ENCODE data around the gene SORCS2. TPM values are rescaled to one million over a fixed set of nuclear protein-coding genes. Genes with fewer than 3 reads are reported as not detected.

The SORCS2 gene
- polyA plus RNA-seq, 1 donor from 2014 or later = 1.0 TPM

DNA sequence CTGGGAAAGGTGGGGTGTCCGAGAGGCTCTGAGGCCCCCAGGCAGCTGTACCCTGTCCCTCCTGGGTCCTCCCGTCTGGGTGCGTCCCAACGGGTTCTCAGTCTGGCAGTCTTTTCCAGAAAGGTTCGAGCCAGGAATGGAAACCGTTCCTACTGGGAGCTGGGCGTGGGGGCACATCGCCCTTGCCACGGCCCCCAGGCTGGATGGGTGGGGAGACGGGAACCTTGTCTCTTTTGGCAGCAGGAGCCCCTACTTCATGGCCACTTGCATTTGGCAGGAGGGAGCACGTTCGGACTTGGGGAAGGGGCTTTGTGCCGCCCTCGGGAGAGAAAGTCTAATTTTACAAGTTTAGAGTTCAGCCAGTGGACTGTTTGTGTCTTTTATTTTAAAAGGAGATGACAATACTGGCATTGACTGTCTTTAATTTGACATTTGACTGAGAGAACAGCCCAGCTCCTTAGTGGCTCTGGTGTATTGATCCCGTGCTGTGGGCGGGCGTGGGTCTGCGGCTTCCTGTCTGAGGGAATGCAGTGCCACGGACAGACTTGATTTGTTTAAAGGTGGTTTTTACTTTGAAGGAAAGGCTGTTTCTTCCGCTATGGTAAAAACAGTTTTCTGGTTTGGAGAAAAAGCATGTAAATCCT lies 95.1 kb downstream of the SORCS2 start:
- no peak overlapping the region for H3K4me2 ChIP-seq (ENCODE audit: low read length)
- H3K79me2 ChIP-seq (replicated peaks; ENCODE audit: insufficient read depth, low read length) = no peaks in the 10 kb centered on the region
- H3F3A ChIP-seq (ENCODE audit: insufficient read depth, low read length, poor library complexity, severe bottlenecking) = no peaks in the 10 kb centered on the region
- H4K20me1 ChIP-seq (ENCODE audit: insufficient read depth) = no peaks in the 10 kb centered on the region
- no peak overlapping the region for H2AFZ ChIP-seq (ENCODE audit: low read depth, low read length)
- no peaks in the 10 kb centered on the region for H3K27me3 ChIP-seq (ENCODE audit: insufficient read depth, low read depth, low read length)
- TF ChIP-seq EP300 (conservative IDR thresholded peaks at IDR 0.05; ENCODE audit: poor library complexity, severe bottlenecking) = no peak
- no peaks in the 10 kb centered on the region for H3K9me3 ChIP-seq (ENCODE audit: low read length)
- H3K9me2 ChIP-seq (ENCODE audit: insufficient read depth, low read length) = no peaks in the 10 kb centered on the region
- no peak overlapping the region for H3K27ac ChIP-seq (ENCODE audit: low read length)
- no peak overlapping the region for H3K4me3 ChIP-seq (ENCODE audit: low read length)
- H3K9ac ChIP-seq (ENCODE audit: low read length) = no peak overlapping the region
- no peaks in the 10 kb centered on the region for H3K36me3 ChIP-seq (ENCODE audit: insufficient read depth, low read length)

DNA sequence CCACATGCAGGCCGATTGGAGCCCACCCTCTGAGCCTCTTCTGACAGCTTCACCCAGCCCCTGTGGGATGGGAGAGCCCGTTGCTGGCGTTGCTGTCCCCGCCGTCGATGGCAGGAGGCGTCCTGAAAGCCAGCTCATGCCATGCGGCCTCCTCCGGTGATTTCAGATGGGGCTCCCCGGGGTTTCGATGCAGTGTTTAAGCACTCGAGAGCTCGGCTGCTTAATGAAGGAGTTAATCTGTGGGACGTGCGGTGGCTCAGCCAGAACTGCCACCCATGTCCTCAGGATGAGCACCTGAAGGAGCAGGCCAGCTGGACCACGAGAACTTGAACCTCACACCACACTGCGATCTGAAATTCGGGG lies 95.6 kb downstream of the SORCS2 start:
- no peak for TF ChIP-seq POLR2AphosphoS5 (IDR thresholded peaks at IDR 0.05)
- TF ChIP-seq EP300 (conservative IDR thresholded peaks at IDR 0.05; ENCODE audit: poor library complexity, severe bottlenecking) = no peak
- no peak for TF ChIP-seq RAD21 (conservative IDR thresholded peaks at IDR 0.05)
- TF ChIP-seq, protein P1, sequence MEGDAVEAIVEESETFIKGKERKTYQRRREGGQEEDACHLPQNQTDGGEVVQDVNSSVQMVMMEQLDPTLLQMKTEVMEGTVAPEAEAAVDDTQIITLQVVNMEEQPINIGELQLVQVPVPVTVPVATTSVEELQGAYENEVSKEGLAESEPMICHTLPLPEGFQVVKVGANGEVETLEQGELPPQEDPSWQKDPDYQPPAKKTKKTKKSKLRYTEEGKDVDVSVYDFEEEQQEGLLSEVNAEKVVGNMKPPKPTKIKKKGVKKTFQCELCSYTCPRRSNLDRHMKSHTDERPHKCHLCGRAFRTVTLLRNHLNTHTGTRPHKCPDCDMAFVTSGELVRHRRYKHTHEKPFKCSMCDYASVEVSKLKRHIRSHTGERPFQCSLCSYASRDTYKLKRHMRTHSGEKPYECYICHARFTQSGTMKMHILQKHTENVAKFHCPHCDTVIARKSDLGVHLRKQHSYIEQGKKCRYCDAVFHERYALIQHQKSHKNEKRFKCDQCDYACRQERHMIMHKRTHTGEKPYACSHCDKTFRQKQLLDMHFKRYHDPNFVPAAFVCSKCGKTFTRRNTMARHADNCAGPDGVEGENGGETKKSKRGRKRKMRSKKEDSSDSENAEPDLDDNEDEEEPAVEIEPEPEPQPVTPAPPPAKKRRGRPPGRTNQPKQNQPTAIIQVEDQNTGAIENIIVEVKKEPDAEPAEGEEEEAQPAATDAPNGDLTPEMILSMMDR (IDR thresholded peaks at IDR 0.05; ENCODE audit: poor library complexity, severe bottlenecking) = no peak
- TF ChIP-seq EZH2 (IDR thresholded peaks at IDR 0.05; ENCODE audit: borderline replicate concordance, insufficient read depth, low read length, poor library complexity, severe bottlenecking) = no peak
- TF ChIP-seq MXI1 (conservative IDR thresholded peaks at IDR 0.05; ENCODE audit: poor library complexity, severe bottlenecking) = no peak
- TF ChIP-seq, protein P2, sequence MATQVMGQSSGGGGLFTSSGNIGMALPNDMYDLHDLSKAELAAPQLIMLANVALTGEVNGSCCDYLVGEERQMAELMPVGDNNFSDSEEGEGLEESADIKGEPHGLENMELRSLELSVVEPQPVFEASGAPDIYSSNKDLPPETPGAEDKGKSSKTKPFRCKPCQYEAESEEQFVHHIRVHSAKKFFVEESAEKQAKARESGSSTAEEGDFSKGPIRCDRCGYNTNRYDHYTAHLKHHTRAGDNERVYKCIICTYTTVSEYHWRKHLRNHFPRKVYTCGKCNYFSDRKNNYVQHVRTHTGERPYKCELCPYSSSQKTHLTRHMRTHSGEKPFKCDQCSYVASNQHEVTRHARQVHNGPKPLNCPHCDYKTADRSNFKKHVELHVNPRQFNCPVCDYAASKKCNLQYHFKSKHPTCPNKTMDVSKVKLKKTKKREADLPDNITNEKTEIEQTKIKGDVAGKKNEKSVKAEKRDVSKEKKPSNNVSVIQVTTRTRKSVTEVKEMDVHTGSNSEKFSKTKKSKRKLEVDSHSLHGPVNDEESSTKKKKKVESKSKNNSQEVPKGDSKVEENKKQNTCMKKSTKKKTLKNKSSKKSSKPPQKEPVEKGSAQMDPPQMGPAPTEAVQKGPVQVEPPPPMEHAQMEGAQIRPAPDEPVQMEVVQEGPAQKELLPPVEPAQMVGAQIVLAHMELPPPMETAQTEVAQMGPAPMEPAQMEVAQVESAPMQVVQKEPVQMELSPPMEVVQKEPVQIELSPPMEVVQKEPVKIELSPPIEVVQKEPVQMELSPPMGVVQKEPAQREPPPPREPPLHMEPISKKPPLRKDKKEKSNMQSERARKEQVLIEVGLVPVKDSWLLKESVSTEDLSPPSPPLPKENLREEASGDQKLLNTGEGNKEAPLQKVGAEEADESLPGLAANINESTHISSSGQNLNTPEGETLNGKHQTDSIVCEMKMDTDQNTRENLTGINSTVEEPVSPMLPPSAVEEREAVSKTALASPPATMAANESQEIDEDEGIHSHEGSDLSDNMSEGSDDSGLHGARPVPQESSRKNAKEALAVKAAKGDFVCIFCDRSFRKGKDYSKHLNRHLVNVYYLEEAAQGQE (IDR thresholded peaks at IDR 0.05; ENCODE audit: borderline replicate concordance) = no peak
- TF ChIP-seq SMC3 (conservative IDR thresholded peaks at IDR 0.05; ENCODE audit: poor library complexity) = no peak
- no peak for TF ChIP-seq TAF1 (IDR thresholded peaks at IDR 0.05; ENCODE audit: low read depth)
- Histone ChIP-seq H3K9me2 (ENCODE audit: insufficient read depth, low read length) (no peaks in the 10 kb centered on the region), H4K20me1 (ENCODE audit: insufficient read depth) (no peaks in the 10 kb centered on the region), H3K4me2 (ENCODE audit: low read length) (no peak overlapping the region), H2AFZ (ENCODE audit: low read depth, low read length) (no peak overlapping the region), H3F3A (ENCODE audit: insufficient read depth, low read length, poor library complexity, severe bottlenecking) (no peaks in the 10 kb centered on the region), H3K9me3 (ENCODE audit: low read length) (no peaks in the 10 kb centered on the region), H3K4me3 (ENCODE audit: low read length) (no peak overlapping the region), H3K36me3 (ENCODE audit: insufficient read depth, low read length) (no peaks in the 10 kb centered on the region), H3K27me3 (ENCODE audit: insufficient read depth, low read depth, low read length) (no peaks in the 10 kb centered on the region), H3K27ac (ENCODE audit: low read length) (no peak overlapping the region), H3K9ac (ENCODE audit: low read length) (no peak overlapping the region), H3K79me2 (replicated peaks; ENCODE audit: insufficient read depth, low read length) (no peaks in the 10 kb centered on the region)

All from neural cell (in vitro differentiated cells).